GM21528 (cell line): ENCODE data around the gene ATP6V0A4.
"Not testable (repeated sequence)": the region's sequence is repeated elsewhere in the genome, so short reads cannot be mapped to it uniquely, and the experiment has no call there.

ENCODE experiments used
- ATAC-seq: cut with Tn5 transposase; IDR thresholded peaks from one replicate; pipeline ENCODE4 v1.9.1; 2021; ENCODE audit warnings: mild to moderate bottlenecking, moderate library complexity; ENCODE audit not compliant: unreplicated experiment, low FRiP score

Gene ATP6V0A4

GRCh38 chr7:138705167-138705566 lies 92.8 kb downstream of the ATP6V0A4 start:
- ATAC-seq: no peak

- no peak for ATAC-seq
Measured at GRCh38 chr7:138701537-138701923, 96.5 kb downstream of the ATP6V0A4 start.

- no peak for ATAC-seq
Measured at GRCh38 chr7:138700857-138701536, 97.0 kb downstream of the ATP6V0A4 start, which contains the start of gene SVOPL. SVOPL (minus strand) TSS chr7:138701362; CDS start chr7:138679045, 22,317 bp downstream.

GRCh38 chr7:138699661-138700060 lies 98.3 kb downstream of the ATP6V0A4 start:
- ATAC-seq: no peak

GRCh38 chr7:138698281-138698680 lies 99.7 kb downstream of the ATP6V0A4 start:
- ATAC-seq: no peak

GRCh38 chr7:138697535-138698182 lies 100.3 kb downstream of the ATP6V0A4 start:
- no peak for ATAC-seq

- not testable (repeated sequence) for ATAC-seq
Measured at GRCh38 chr7:138695776-138696175, 102.2 kb downstream of the ATP6V0A4 start.

- no peak for ATAC-seq
Measured at GRCh38 chr7:138695106-138695505, 102.9 kb downstream of the ATP6V0A4 start.

- ATAC-seq: no peak
Measured at GRCh38 chr7:138691178-138691577, 106.8 kb downstream of the ATP6V0A4 start.

- ATAC-seq: no peak
Measured at GRCh38 chr7:138690495-138690894, 107.5 kb downstream of the ATP6V0A4 start.

- ATAC-seq: not testable (repeated sequence)
Measured at GRCh38 chr7:138688037-138688436, 110.0 kb downstream of the ATP6V0A4 start.

- ATAC-seq: no peak
Measured at GRCh38 chr7:138684340-138684739, 113.7 kb downstream of the ATP6V0A4 start.

GRCh38 chr7:138679793-138680192 lies 118.2 kb downstream of the ATP6V0A4 start:
- ATAC-seq: no peak

- ATAC-seq: no peak
Measured at GRCh38 chr7:138670594-138670993, 127.4 kb downstream of the ATP6V0A4 start.

- ATAC-seq: no peak
Measured at GRCh38 chr7:138669364-138669763, 128.6 kb downstream of the ATP6V0A4 start.

- ATAC-seq: no peak
Measured at GRCh38 chr7:138668946-138669345, 129.1 kb downstream of the ATP6V0A4 start.

- no peak for ATAC-seq
Measured at GRCh38 chr7:138668229-138668596, 129.8 kb downstream of the ATP6V0A4 start.

GRCh38 chr7:138667535-138668228 lies 130.3 kb downstream of the ATP6V0A4 start:
- ATAC-seq: no peak

GRCh38 chr7:138666385-138666784 lies 131.6 kb downstream of the ATP6V0A4 start:
- ATAC-seq: no peak

GRCh38 chr7:138665669-138666140 lies 132.3 kb downstream of the ATP6V0A4 start:
- ATAC-seq: no peak

GRCh38 chr7:138665249-138665648 lies 132.7 kb downstream of the ATP6V0A4 start:
- no peak for ATAC-seq
